Liver (tissue), 9 donors: ENCODE results near the gene ZNF414. TPM values are rescaled to one million over a fixed set of nuclear protein-coding genes. Genes with fewer than 3 reads are reported as not detected.

Experiments
- DNase-seq: peaks from one replicate; pipeline ENCODE4 v3.0.0-alpha.2; 2017; ENCODE audit warnings: low spot score
- H3K27ac ChIP-seq, 2 donors: one replicate each; pipeline ENCODE4 v1.7.0; 2013; ENCODE audit warnings: inconsistent platforms in 2 of 2, low read length in 2 of 2, control low read depth in 1 of 2, low read depth in 1 of 2, mild to moderate bottlenecking in 1 of 2
- H3K27me3 ChIP-seq, 4 donors: one replicate each; pipeline versions ENCODE4 v1.6.1 to v1.7.0; 2013; ENCODE audit warnings: low read length in 3 of 4, inconsistent platforms in 1 of 4, mild to moderate bottlenecking in 1 of 4, moderate library complexity in 1 of 4; ENCODE audit not compliant: control insufficient read depth in 4 of 4, insufficient read depth in 4 of 4
- H3K36me3 ChIP-seq, 4 donors: one replicate each; pipeline versions ENCODE4 v1.6.1 to v1.7.0; 2013; ENCODE audit warnings: low read length in 3 of 4, mild to moderate bottlenecking in 3 of 4, low read depth in 1 of 4, moderate library complexity in 1 of 4; ENCODE audit not compliant: control insufficient read depth in 4 of 4, insufficient read depth in 3 of 4
- H3K4me1 ChIP-seq, 4 donors: one replicate each; pipeline versions ENCODE4 v1.6.1 to v1.7.0; 2013; ENCODE audit warnings: low read length in 3 of 4, mild to moderate bottlenecking in 3 of 4, moderate library complexity in 1 of 4; ENCODE audit not compliant: control insufficient read depth in 4 of 4, insufficient read depth in 4 of 4
- H3K4me3 ChIP-seq, 3 donors: one replicate each; pipeline versions ENCODE4 v1.6.1 to v1.7.0; 2013; ENCODE audit warnings: low read length in 3 of 3, control low read depth in 1 of 3, low read depth in 1 of 3, mild to moderate bottlenecking in 1 of 3
- H3K9ac ChIP-seq, 2 donors: one replicate each; pipeline ENCODE4 v1.7.0; 2013; ENCODE audit warnings: low read length in 2 of 2, mild to moderate bottlenecking in 2 of 2, moderate library complexity in 2 of 2, control low read depth in 1 of 2, low read depth in 1 of 2
- H3K9me3 ChIP-seq, 4 donors: one replicate each; pipeline versions ENCODE4 v1.6.1 to v1.7.0; 2013; ENCODE audit warnings: low read length in 3 of 4; ENCODE audit not compliant: control insufficient read depth in 4 of 4
- ATF3 ChIP-seq: IDR thresholded peaks from 2 replicates; pipeline ENCODE4 v1.6.1; 2016; ENCODE audit warnings: antibody characterized with exemption
- CTCF ChIP-seq: fragments of 150-350 bp; IDR thresholded peaks from 2 replicates; pipeline ENCODE4 v1.5.1; 2017; ENCODE audit warnings: improper control_type of control experiment, low read depth, low read length; ENCODE audit not compliant: missing input control
- EGR1 ChIP-seq, 2 donors: IDR thresholded peaks; 2 replicates each; pipeline ENCODE4 v1.6.1; 2016 to 2018; ENCODE audit warnings: antibody characterized with exemption in 2 of 2, low read depth in 2 of 2
- FOXA1 ChIP-seq: IDR thresholded peaks from 2 replicates; pipeline ENCODE4 v1.6.1; 2016; ENCODE audit warnings: antibody characterized with exemption
- GABPA ChIP-seq, 2 donors: IDR thresholded peaks in 1 of 2; conservative IDR thresholded peaks in 1 of 2; 2 replicates each; pipeline ENCODE4 v1.6.1; 2016; ENCODE audit warnings: antibody characterized with exemption in 2 of 2, mild to moderate bottlenecking in 1 of 2, moderate library complexity in 1 of 2
- JUND ChIP-seq, 2 donors: IDR thresholded peaks; 2 replicates each; pipeline ENCODE4 v1.6.1; 2016; ENCODE audit warnings: antibody characterized with exemption in 2 of 2
- MAX ChIP-seq: IDR thresholded peaks from 2 replicates; pipeline ENCODE4 v1.6.1; 2016; ENCODE audit warnings: antibody characterized with exemption
- NR2F2 ChIP-seq: IDR thresholded peaks from 2 replicates; pipeline ENCODE4 v1.6.1; 2016; ENCODE audit warnings: antibody characterized with exemption
- RAD21 ChIP-seq, 2 donors: IDR thresholded peaks; 2 replicates each; pipeline ENCODE4 v1.6.1; 2016; ENCODE audit warnings: antibody characterized with exemption in 2 of 2, mild to moderate bottlenecking in 2 of 2
- REST ChIP-seq: IDR thresholded peaks from 2 replicates; pipeline ENCODE4 v1.6.1; 2016; ENCODE audit warnings: antibody characterized with exemption, mild to moderate bottlenecking
- SP1 ChIP-seq: IDR thresholded peaks from 2 replicates; pipeline ENCODE4 v1.6.1; 2018; ENCODE audit warnings: antibody characterized with exemption, mild to moderate bottlenecking
- TAF1 ChIP-seq: conservative IDR thresholded peaks from 2 replicates; pipeline ENCODE4 v1.6.1; 2016; ENCODE audit warnings: antibody characterized with exemption, mild to moderate bottlenecking
- ZBTB33 ChIP-seq: IDR thresholded peaks from 2 replicates; pipeline ENCODE4 v1.6.1; 2016; ENCODE audit warnings: antibody characterized with exemption
- WGBS: extraction: QIAGEN DNeasy Blood & Tissue Kit; methylation state at CpG from one replicate; pipeline ENCODE4 v1.1.7; 2013; 5-methylcytosine and 5-hydroxymethylcytosine counted together
- polyA plus RNA-seq, 2 donors: library from polyadenylated mRNA; stranded (reverse) in 1 of 2; unstranded in 1 of 2; fragments of 200-250 nt in 1 of 2; fragments of >200 nt in 1 of 2; fragmentation: Nextera tagmentation in 1 of 2; extraction: Ambion mirVana in 1 of 2; gene quantifications; one replicate each; pipeline versions ENCODE4 v1.2.1 to v1.2.3, GENCODE V29; 2013 to 2015
- total RNA-seq, 2 donors: library from RNA; depleted of rRNA; stranded (reverse); fragments of >200 nt; gene quantifications; one replicate each; pipeline ENCODE4 v1.2.3, GENCODE V29; 2014
- donor health status: healthy.
- donor health status: healthy.
- donor health status: healthy.
- donor health status: healthy.
- donor health status: healthy.

ZNF414 gene
- total and polyA plus RNA-seq, 4 donors, result 3.5 to 16.0 (median 7.2) TPM

- WGBS, result 92% methylated on average over 4 of the region's 4 CpGs
- peaks cover 2 to 44% (median 33%) of the 10 kb centered on the region in 4 donors for H3K36me3 ChIP-seq
Measured at GRCh38 chr19:8461376-8461775, 52.6 kb downstream of the ZNF414 start.

GRCh38 chr19:8460516-8461298 lies 53.3 kb downstream of the ZNF414 start:
- peaks cover 16 to 41% (median 32%) of the 10 kb centered on the region in 4 donors for H3K4me1 ChIP-seq
- DNase-seq, result no peak
- H3K9me3 ChIP-seq, result no peaks in the 10 kb centered on the region
- H3K4me3 ChIP-seq, result no peak overlapping the region
- no peak overlapping the region for H3K27ac ChIP-seq
- H3K36me3 ChIP-seq, result peaks cover 2 to 44% (median 33%) of the 10 kb centered on the region in 4 donors
- H3K27me3 ChIP-seq, result no peaks in the 10 kb centered on the region
- 82% methylated on average over 7 of the region's 7 CpGs for WGBS
- no peak overlapping the region for H3K9ac ChIP-seq
- TF ChIP-seq TAF1, result no peak
- no peak for TF ChIP-seq NR2F2
- no peak for TF ChIP-seq FOXA1
- no peak for TF ChIP-seq ATF3
- no peak for TF ChIP-seq GABPA (IDR thresholded peaks at IDR 0.05 in 1 of 2, conservative IDR thresholded peaks at IDR 0.05 in 1 of 2)
- no peak for TF ChIP-seq JUND (IDR thresholded peaks at IDR 0.05)
- no peak for TF ChIP-seq ZBTB33
- no peak for TF ChIP-seq SP1
- no peak for TF ChIP-seq MAX
- TF ChIP-seq EGR1 (IDR thresholded peaks at IDR 0.05; ENCODE audit: low read depth in 2 of 2), result no peak

More at GRCh38 chr19:8461376-8461775, 52.6 kb downstream of the ZNF414 start:
- Histone ChIP-seq H3K9me3 (no peaks in the 10 kb centered on the region), H3K4me1 (peaks cover 16 to 41% (median 32%) of the 10 kb centered on the region in 4 donors), H3K27me3 (no peaks in the 10 kb centered on the region), H3K9ac (no peak overlapping the region), H3K4me3 (no peak overlapping the region), H3K27ac (no peak overlapping the region)
- no peak for DNase-seq
- TF ChIP-seq FOXA1 (no peak), SP1 (no peak), MAX (no peak), NR2F2 (no peak), REST (no peak), CTCF (no peak), RAD21 (IDR thresholded peaks at IDR 0.05) (no peak)
